Gastroesophageal sphincter (tissue), 3 donors: ENCODE data around the gene WDR5B.
"Not testable (repeated sequence)": the region's sequence is repeated elsewhere in the genome, so short reads cannot be mapped to it uniquely, and the experiment has no call there.

Experiments used
- EP300 ChIP-seq: sonication (generic); formaldehyde crosslinking; IDR thresholded peaks from one replicate; pipeline ENCODE4 v1.6.1; 2017; ENCODE audit warnings: antibody characterized with exemption, mild to moderate bottlenecking
- POLR2A ChIP-seq, 2 donors: fragments of 450-650 bp; IDR thresholded peaks; one replicate each; pipeline ENCODE4 v1.6.1; 2017; ENCODE audit warnings: antibody characterized with exemption in 2 of 2, mild to moderate bottlenecking in 2 of 2, moderate library complexity in 1 of 2
- POLR2AphosphoS5 ChIP-seq: sonication (generic); formaldehyde crosslinking; IDR thresholded peaks from one replicate; pipeline ENCODE4 v1.6.1; 2017; ENCODE audit warnings: antibody characterized with exemption
- TF ChIP-seq, protein P1 (sequence below), 4 experiments: fragments of 200-600 bp in 2 of 4; fragments of 450-650 bp in 2 of 4; sonication (generic) in 1 of 4; IDR thresholded peaks; one replicate each; pipeline ENCODE4 v1.5.1; 2017 to 2019; ENCODE audit warnings: antibody characterized with exemption in 4 of 4, mild to moderate bottlenecking in 2 of 4, moderate library complexity in 2 of 4

DNA sequence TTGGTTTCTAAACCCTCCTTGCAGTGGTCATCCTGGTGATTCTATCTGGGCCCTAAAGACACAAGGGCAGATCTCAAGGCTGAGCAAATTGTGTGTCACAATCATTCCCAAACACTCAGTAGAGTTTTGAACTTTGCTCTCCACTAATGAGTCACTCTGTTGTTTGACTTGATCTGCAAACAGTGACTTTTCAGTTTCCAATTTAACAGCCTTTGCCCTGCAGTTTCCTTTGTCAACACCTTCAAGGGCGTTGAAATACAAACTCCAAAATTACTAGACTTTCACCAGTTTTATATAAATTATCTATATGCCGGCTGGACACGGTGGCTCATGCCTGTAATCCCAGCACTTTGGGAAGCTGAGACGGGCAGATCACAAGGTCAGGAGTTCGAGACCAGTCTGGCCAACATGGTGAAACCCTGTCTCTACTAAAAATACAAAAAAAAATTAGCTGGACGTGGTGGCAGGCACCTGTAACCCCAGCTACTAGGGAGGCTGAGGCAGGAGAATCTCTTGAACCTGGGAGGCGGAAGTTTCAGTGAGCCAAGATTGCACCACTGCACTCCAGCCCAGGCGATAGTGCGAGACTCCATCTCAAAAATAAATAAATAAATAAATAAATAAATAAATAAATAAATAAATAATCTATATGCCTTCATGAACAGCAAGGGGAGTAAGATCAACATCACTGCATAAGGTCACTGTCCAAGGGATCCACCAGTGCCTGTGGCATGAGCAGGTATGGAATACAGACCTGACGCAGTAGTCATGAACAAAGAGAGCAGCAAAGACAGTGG, 50.1 kb downstream of the WDR5B start:
- TF ChIP-seq, protein P1, sequence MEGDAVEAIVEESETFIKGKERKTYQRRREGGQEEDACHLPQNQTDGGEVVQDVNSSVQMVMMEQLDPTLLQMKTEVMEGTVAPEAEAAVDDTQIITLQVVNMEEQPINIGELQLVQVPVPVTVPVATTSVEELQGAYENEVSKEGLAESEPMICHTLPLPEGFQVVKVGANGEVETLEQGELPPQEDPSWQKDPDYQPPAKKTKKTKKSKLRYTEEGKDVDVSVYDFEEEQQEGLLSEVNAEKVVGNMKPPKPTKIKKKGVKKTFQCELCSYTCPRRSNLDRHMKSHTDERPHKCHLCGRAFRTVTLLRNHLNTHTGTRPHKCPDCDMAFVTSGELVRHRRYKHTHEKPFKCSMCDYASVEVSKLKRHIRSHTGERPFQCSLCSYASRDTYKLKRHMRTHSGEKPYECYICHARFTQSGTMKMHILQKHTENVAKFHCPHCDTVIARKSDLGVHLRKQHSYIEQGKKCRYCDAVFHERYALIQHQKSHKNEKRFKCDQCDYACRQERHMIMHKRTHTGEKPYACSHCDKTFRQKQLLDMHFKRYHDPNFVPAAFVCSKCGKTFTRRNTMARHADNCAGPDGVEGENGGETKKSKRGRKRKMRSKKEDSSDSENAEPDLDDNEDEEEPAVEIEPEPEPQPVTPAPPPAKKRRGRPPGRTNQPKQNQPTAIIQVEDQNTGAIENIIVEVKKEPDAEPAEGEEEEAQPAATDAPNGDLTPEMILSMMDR (IDR thresholded peaks at IDR 0.05): not testable (repeated sequence)
- not testable (repeated sequence) for TF ChIP-seq EP300; POLR2A (IDR thresholded peaks at IDR 0.05); POLR2AphosphoS5
